ENCODE measurements around the gene FNDC3A. TPM values are rescaled to one million over a fixed set of nuclear protein-coding genes. Genes with fewer than 3 reads are reported as not detected.

The FNDC3A gene
- total RNA-seq, 1 donor from 2014 or later = 41.8 TPM

DNA sequence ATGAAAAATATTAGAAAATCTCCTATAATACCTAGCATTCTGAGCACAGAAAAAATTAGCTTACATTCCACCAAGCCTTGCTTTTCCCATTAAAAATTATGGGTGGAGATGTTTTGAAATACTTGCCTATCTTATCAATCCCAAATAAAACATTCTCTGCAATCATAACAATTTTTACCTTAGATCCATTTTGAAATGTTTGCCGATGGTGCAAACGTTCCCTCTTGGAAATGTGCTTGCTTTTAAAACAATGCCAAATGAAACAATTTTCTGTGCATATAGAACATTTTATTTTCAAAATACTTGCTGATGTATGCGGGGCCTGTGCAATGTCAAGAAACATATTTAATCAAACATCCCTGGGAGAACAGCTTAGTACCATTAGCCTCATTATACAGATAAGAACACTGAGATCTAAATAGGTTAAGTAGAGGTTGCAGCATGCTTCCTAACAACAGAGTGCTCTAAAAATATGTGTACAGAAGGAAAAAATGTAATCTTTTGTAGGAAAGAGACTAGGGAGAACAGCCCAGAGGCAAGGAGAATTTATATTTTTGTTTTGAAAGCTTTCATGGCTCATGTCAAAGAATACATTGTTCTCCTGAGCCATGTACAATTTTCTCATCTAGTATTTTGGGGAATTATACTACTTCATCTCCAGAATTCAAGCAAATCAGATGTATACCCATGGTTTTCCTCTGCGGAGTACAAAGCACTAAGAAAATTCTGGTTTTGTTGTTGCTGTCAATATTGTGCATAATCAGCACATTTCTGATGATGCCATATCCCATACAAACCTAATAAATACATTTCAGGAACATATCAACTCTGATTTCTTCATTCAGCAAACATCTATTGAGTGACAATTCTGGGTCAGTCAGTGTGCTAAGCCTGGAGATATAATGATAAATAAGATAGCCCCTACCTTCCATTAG, 25.9 kb upstream of the FNDC3A start:
- Histone ChIP-seq H3K9me3 (ENCODE audit: control insufficient read depth in 3 of 3, low read length in 3 of 3) (no peaks in the 10 kb centered on the region), H3K4me3 (ENCODE audit: low read length in 3 of 3) (no peak overlapping the region), H3K27me3 (ENCODE audit: control insufficient read depth in 3 of 3, insufficient read depth in 3 of 3, low read length in 3 of 3) (no peaks in the 10 kb centered on the region), H3K27ac (ENCODE audit: low read depth, low read length) (no peak overlapping the region), H3K4me1 (ENCODE audit: control insufficient read depth in 3 of 3, insufficient read depth in 3 of 3, low read length in 3 of 3) (no peaks in the 10 kb centered on the region), H3K36me3 (ENCODE audit: control insufficient read depth in 3 of 3, insufficient read depth in 3 of 3, low read length in 3 of 3) (no peaks in the 10 kb centered on the region), H3K9ac (ENCODE audit: low read depth in 1 of 3, low read length in 3 of 3) (no peak overlapping the region)

GRCh38 chr13:48950501-48950875, 25.2 kb upstream of the FNDC3A start:
- Histone ChIP-seq H3K4me3 (ENCODE audit: low read length in 3 of 3) (no peak overlapping the region), H3K9me3 (ENCODE audit: control insufficient read depth in 3 of 3, low read length in 3 of 3) (no peaks in the 10 kb centered on the region), H3K9ac (ENCODE audit: low read depth in 1 of 3, low read length in 3 of 3) (no peak overlapping the region), H3K27me3 (ENCODE audit: control insufficient read depth in 3 of 3, insufficient read depth in 3 of 3, low read length in 3 of 3) (no peaks in the 10 kb centered on the region), H3K4me1 (ENCODE audit: control insufficient read depth in 3 of 3, insufficient read depth in 3 of 3, low read length in 3 of 3) (no peaks in the 10 kb centered on the region), H3K27ac (ENCODE audit: low read depth, low read length) (no peak overlapping the region), H3K36me3 (ENCODE audit: control insufficient read depth in 3 of 3, insufficient read depth in 3 of 3, low read length in 3 of 3) (no peaks in the 10 kb centered on the region)

- Histone ChIP-seq H3K9me3 (ENCODE audit: control insufficient read depth in 3 of 3, low read length in 3 of 3) (no peaks in the 10 kb centered on the region), H3K4me3 (ENCODE audit: low read length in 3 of 3) (no peak overlapping the region), H3K27me3 (ENCODE audit: control insufficient read depth in 3 of 3, insufficient read depth in 3 of 3, low read length in 3 of 3) (no peaks in the 10 kb centered on the region), H3K4me1 (ENCODE audit: control insufficient read depth in 3 of 3, insufficient read depth in 3 of 3, low read length in 3 of 3) (no peaks in the 10 kb centered on the region), H3K27ac (ENCODE audit: low read depth, low read length) (no peak overlapping the region), H3K9ac (ENCODE audit: low read depth in 1 of 3, low read length in 3 of 3) (no peak overlapping the region), H3K36me3 (ENCODE audit: control insufficient read depth in 3 of 3, insufficient read depth in 3 of 3, low read length in 3 of 3) (no peaks in the 10 kb centered on the region)
Observed at GRCh38 chr13:48954081-48954480, 21.6 kb upstream of the FNDC3A start.

DNA sequence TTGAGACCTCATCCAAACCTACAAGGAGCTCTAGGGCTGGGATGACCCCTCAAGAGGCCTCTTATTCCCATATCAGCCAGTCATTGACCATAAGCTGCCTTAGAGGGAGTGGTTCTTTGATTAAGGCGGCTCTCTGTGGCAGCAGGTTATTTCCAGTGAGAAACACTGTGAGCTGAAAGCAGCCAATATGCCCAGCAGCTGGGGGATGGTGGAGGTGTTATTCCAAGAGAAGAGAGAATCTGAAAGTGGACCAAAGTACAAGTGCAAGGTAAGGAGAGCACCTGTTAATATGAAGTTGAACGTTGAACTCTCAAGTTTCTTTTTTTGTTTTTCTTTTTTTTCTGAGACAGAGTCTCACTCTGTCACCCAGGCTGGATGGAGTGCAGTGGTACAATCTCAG, 20.2 kb upstream of the FNDC3A start:
- no peak overlapping the region for H3K9ac ChIP-seq (ENCODE audit: low read depth in 1 of 3, low read length in 3 of 3)
- no peaks in the 10 kb centered on the region for H3K36me3 ChIP-seq (ENCODE audit: control insufficient read depth in 3 of 3, insufficient read depth in 3 of 3, low read length in 3 of 3)
- no peaks in the 10 kb centered on the region for H3K4me1 ChIP-seq (ENCODE audit: control insufficient read depth in 3 of 3, insufficient read depth in 3 of 3, low read length in 3 of 3)
- no peaks in the 10 kb centered on the region for H3K27me3 ChIP-seq (ENCODE audit: control insufficient read depth in 3 of 3, insufficient read depth in 3 of 3, low read length in 3 of 3)
- H3K9me3 ChIP-seq (ENCODE audit: control insufficient read depth in 3 of 3, low read length in 3 of 3) = no peaks in the 10 kb centered on the region
- H3K4me3 ChIP-seq (ENCODE audit: low read length in 3 of 3) = no peak overlapping the region
- H3K27ac ChIP-seq (ENCODE audit: low read depth, low read length) = no peak overlapping the region

GRCh38 chr13:48961379-48961778, 14.3 kb upstream of the FNDC3A start:
- H3K9ac ChIP-seq (ENCODE audit: low read depth in 1 of 3, low read length in 3 of 3) = no peak overlapping the region
- H3K27ac ChIP-seq (ENCODE audit: low read depth, low read length) = no peak overlapping the region
- no peaks in the 10 kb centered on the region for H3K9me3 ChIP-seq (ENCODE audit: control insufficient read depth in 3 of 3, low read length in 3 of 3)
- no peaks in the 10 kb centered on the region for H3K4me1 ChIP-seq (ENCODE audit: control insufficient read depth in 3 of 3, insufficient read depth in 3 of 3, low read length in 3 of 3)
- H3K36me3 ChIP-seq (ENCODE audit: control insufficient read depth in 3 of 3, insufficient read depth in 3 of 3, low read length in 3 of 3) = no peaks in the 10 kb centered on the region
- no peaks in the 10 kb centered on the region for H3K27me3 ChIP-seq (ENCODE audit: control insufficient read depth in 3 of 3, insufficient read depth in 3 of 3, low read length in 3 of 3)
- H3K4me3 ChIP-seq (ENCODE audit: low read length in 3 of 3) = no peak overlapping the region

DNA sequence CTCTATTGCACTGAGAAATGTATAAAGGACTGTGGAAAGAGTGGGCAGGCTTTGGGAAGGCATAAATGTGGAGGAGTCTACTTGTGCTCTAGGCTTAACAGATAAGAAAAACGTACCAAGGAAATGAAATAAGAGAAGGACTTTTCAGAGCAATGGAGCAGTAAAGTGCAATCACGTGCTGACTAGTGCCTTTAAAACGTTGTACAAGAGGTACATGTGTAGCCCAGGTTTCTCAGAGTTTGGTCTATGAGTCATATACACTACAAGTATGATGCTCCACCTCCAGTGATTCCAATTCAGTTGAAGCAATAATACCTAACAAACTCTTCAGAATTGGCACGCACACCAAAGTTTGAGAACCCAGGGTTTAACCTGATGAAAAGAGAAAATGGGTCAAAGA, 13.4 kb upstream of the FNDC3A start:
- no peaks in the 10 kb centered on the region for H3K27me3 ChIP-seq (ENCODE audit: control insufficient read depth in 3 of 3, insufficient read depth in 3 of 3, low read length in 3 of 3)
- no peaks in the 10 kb centered on the region for H3K4me1 ChIP-seq (ENCODE audit: control insufficient read depth in 3 of 3, insufficient read depth in 3 of 3, low read length in 3 of 3)
- no peaks in the 10 kb centered on the region for H3K9me3 ChIP-seq (ENCODE audit: control insufficient read depth in 3 of 3, low read length in 3 of 3)
- no peak overlapping the region for H3K4me3 ChIP-seq (ENCODE audit: low read length in 3 of 3)
- H3K36me3 ChIP-seq (ENCODE audit: control insufficient read depth in 3 of 3, insufficient read depth in 3 of 3, low read length in 3 of 3) = no peaks in the 10 kb centered on the region
- H3K27ac ChIP-seq (ENCODE audit: low read depth, low read length) = no peak overlapping the region
- no peak overlapping the region for H3K9ac ChIP-seq (ENCODE audit: low read depth in 1 of 3, low read length in 3 of 3)

DNA sequence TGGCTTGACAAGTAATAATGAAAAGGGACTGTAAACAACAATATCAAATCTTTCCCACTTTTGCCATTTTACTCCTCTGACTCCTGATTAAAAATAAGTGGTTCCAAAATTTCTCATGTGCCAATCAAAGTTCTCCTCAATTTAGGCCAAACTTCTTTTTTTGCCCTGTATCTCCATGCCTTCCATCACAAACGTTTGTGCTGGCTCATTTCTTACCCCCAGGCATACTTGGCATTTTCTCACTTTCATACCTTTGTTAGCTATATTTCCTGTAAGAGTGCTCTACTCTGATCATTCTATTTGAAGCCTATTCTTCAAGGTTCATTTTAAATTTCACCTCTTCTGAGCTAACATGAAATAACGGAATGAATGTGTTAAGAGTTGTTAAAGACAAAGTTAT, 10.0 kb upstream of the FNDC3A start:
- no peaks in the 10 kb centered on the region for H3K9me3 ChIP-seq (ENCODE audit: control insufficient read depth in 3 of 3, low read length in 3 of 3)
- H3K9ac ChIP-seq (ENCODE audit: low read depth in 1 of 3, low read length in 3 of 3) = no peak overlapping the region
- no peaks in the 10 kb centered on the region for H3K36me3 ChIP-seq (ENCODE audit: control insufficient read depth in 3 of 3, insufficient read depth in 3 of 3, low read length in 3 of 3)
- H3K27me3 ChIP-seq (ENCODE audit: control insufficient read depth in 3 of 3, insufficient read depth in 3 of 3, low read length in 3 of 3) = no peaks in the 10 kb centered on the region
- no peak overlapping the region for H3K27ac ChIP-seq (ENCODE audit: low read depth, low read length)
- no peaks in the 10 kb centered on the region for H3K4me1 ChIP-seq (ENCODE audit: control insufficient read depth in 3 of 3, insufficient read depth in 3 of 3, low read length in 3 of 3)
- H3K4me3 ChIP-seq (ENCODE audit: low read length in 3 of 3) = no peak overlapping the region

- H3K4me1 ChIP-seq (ENCODE audit: control insufficient read depth in 3 of 3, insufficient read depth in 3 of 3, low read length in 3 of 3) = no peaks in the 10 kb centered on the region
- no peaks in the 10 kb centered on the region for H3K36me3 ChIP-seq (ENCODE audit: control insufficient read depth in 3 of 3, insufficient read depth in 3 of 3, low read length in 3 of 3)
- peaks cover 0 to 6% (median 0%) of the 10 kb centered on the region in 3 donors for H3K9me3 ChIP-seq (ENCODE audit: control insufficient read depth in 3 of 3, low read length in 3 of 3)
- no peak overlapping the region for H3K9ac ChIP-seq (ENCODE audit: low read depth in 1 of 3, low read length in 3 of 3)
- no peaks in the 10 kb centered on the region for H3K27me3 ChIP-seq (ENCODE audit: control insufficient read depth in 3 of 3, insufficient read depth in 3 of 3, low read length in 3 of 3)
- no peak overlapping the region for H3K27ac ChIP-seq (ENCODE audit: low read depth, low read length)
- H3K4me3 ChIP-seq (ENCODE audit: low read length in 3 of 3) = no peak overlapping the region
Observed at GRCh38 chr13:48969685-48970084, 6.0 kb upstream of the FNDC3A start.

GRCh38 chr13:48973845-48974431, 1.8 kb upstream of the FNDC3A start:
- H3K27ac ChIP-seq (ENCODE audit: low read depth, low read length) = no peak overlapping the region
- H3K9ac ChIP-seq (ENCODE audit: low read depth in 1 of 3, low read length in 3 of 3) = no peak overlapping the region
- H3K9me3 ChIP-seq (ENCODE audit: control insufficient read depth in 3 of 3, low read length in 3 of 3) = peaks cover 0 to 6% (median 0%) of the 10 kb centered on the region in 3 donors
- peaks cover under 1 to 8% (median 5%) of the 10 kb centered on the region in 3 donors for H3K4me1 ChIP-seq (ENCODE audit: control insufficient read depth in 3 of 3, insufficient read depth in 3 of 3, low read length in 3 of 3)
- H3K27me3 ChIP-seq (ENCODE audit: control insufficient read depth in 3 of 3, insufficient read depth in 3 of 3, low read length in 3 of 3) = no peaks in the 10 kb centered on the region
- H3K36me3 ChIP-seq (ENCODE audit: control insufficient read depth in 3 of 3, insufficient read depth in 3 of 3, low read length in 3 of 3) = no peaks in the 10 kb centered on the region
- no peak overlapping the region for H3K4me3 ChIP-seq (ENCODE audit: low read length in 3 of 3)

DNA sequence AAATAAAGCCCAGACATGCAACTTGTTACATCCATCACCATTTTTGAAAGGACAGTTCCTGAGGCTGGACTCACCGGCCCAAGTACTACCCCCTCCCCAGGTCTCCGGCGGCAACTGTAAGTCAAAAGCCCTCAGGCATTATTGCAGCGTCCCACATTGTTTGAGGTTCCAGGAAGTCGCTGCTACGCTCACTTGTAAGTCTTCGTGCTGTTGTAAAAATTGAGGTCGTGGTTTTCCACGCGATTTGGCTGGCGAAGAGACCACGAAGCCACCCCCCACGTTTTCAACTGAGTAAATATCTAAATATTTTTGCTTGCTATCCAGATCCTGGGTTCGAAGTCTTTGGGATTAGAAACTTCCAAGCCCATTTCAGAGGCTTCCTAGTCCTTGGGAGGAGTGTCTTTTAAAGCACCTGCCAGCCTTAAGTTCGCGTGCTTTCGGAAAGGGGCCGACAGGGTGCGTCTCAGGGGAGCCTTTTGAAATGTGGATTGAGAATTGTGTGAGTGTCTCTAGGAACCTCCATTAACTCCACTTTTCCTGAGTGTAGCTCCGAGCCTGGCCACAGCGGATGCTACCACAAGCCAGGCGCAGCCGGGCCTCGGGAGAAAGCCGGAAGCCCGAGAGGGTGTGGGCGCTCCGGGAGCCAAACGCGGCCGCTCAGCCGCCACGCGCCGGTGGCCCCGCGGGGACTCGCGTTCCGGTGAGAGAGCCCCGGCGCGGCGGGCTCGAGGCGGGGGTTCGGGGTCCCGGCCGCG, 434 bp upstream of the FNDC3A start:
- Histone ChIP-seq H3K9me3 (ENCODE audit: control insufficient read depth in 3 of 3, low read length in 3 of 3) (peaks cover 0 to 6% (median 0%) of the 10 kb centered on the region in 3 donors), H3K36me3 (ENCODE audit: control insufficient read depth in 3 of 3, insufficient read depth in 3 of 3, low read length in 3 of 3) (no peaks in the 10 kb centered on the region), H3K4me3 (ENCODE audit: low read length in 3 of 3) (peak overlapping the region; percentile 74 to 85 (median 85)), H3K4me1 (ENCODE audit: control insufficient read depth in 3 of 3, insufficient read depth in 3 of 3, low read length in 3 of 3) (peaks cover 5 to 9% (median 7%) of the 10 kb centered on the region in 3 donors), H3K9ac (ENCODE audit: low read depth in 1 of 3, low read length in 3 of 3) (peak overlapping the region; percentile 86 to 90 (median 89)), H3K27me3 (ENCODE audit: control insufficient read depth in 3 of 3, insufficient read depth in 3 of 3, low read length in 3 of 3) (no peaks in the 10 kb centered on the region), H3K27ac (ENCODE audit: low read depth, low read length) (peak overlapping the region; percentile 89)

Data from skeletal muscle tissue (tissue), 4 donors.